Neural crest cell (in vitro differentiated cells): ENCODE measurements around the gene ZMYND12. TPM values are rescaled to one million over a fixed set of nuclear protein-coding genes. Genes with fewer than 3 reads are reported as not detected.

Source experiments
- DNase-seq: peaks from one replicate; pipeline ENCODE4 v3.0.0; 2021; ENCODE audit warnings: low read depth, mixed read lengths, low spot score
- H3K27ac Mint-ChIP-seq: one replicate; pipeline ENCODE4 v1.8.0; 2021; ENCODE audit warnings: mild to moderate bottlenecking, mixed read lengths; ENCODE audit not compliant: unreplicated experiment
- H3K27me3 Mint-ChIP-seq: 2 replicates; pipeline ENCODE4 v1.8.0; 2021; ENCODE audit warnings: low read depth, mild to moderate bottlenecking, mixed read lengths
- H3K36me3 Mint-ChIP-seq: 2 replicates; pipeline ENCODE4 v1.8.0; 2021; ENCODE audit warnings: low read depth, mild to moderate bottlenecking, mixed read lengths
- H3K4me1 Mint-ChIP-seq: 2 replicates; pipeline ENCODE4 v1.8.0; 2021; ENCODE audit warnings: mixed read lengths
- H3K4me3 Mint-ChIP-seq: one replicate; pipeline ENCODE4 v1.8.0; 2021; ENCODE audit warnings: mild to moderate bottlenecking, mixed read lengths
- H3K9me3 Mint-ChIP-seq: 2 replicates; pipeline ENCODE4 v1.8.0; 2021; ENCODE audit warnings: mixed read lengths
- total RNA-seq: library from RNA; stranded (reverse); gene quantifications from 2 replicates; pipeline ENCODE4 v1.2.1, GENCODE V29; 2021
- TF ChIP-seq, protein P1 (sequence below): fragments of 200-600 bp; sonication (generic); conservative IDR thresholded peaks from 2 replicates; pipeline ENCODE4 v1.5.0; 2021; ENCODE audit warnings: antibody characterized with exemption, mild to moderate bottlenecking

Gene ZMYND12
- total RNA-seq, 1 donor from 2014 or later: 0.61 TPM

DNA sequence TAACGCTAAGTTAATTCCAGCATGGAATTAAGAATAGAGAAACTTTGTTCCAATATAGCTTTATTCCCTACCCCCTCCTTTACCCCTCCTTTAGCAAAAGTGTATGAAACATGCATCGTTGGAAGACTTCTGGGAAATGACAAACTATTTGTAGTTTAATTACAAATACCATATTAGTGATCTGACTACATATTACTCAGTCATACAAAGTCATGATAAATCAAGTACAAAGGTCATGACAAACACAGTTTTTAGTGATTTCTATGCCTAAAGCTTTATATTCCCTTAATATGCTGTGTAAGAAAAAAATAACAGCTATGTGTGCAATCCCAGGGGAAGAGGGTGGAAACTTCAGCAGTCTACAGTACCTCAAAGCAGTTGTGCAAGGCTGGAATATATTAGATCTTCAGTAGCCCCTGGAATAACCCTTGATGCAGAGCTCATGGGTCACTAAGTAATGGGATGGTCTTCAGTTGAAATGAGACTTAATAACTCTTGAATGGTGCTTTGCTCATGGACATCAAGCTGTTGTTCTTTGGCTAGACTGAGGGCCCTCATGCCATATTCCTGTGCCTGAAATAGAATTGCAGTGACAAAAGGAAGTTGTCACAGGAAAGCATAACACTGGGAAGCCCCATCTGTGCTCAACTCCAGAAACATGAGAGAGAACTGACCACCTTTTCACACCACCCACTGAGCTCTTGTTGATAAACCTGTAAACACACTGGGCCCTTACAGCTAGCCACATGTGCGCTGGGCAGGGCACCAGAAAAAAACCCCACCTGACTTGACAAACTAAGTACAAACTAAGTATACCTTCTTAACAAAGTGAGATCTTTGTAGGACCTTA lies 25.3 kb downstream of the ZMYND12 start:
- Mint-ChIP-seq H3K27me3 (no peaks in the 10 kb centered on the region), H3K4me1 (no peaks in the 10 kb centered on the region), H3K36me3 (no peaks in the 10 kb centered on the region), H3K9me3 (no peaks in the 10 kb centered on the region), H3K27ac (no peak overlapping the region), H3K4me3 (no peak overlapping the region)
- TF ChIP-seq, protein P1, sequence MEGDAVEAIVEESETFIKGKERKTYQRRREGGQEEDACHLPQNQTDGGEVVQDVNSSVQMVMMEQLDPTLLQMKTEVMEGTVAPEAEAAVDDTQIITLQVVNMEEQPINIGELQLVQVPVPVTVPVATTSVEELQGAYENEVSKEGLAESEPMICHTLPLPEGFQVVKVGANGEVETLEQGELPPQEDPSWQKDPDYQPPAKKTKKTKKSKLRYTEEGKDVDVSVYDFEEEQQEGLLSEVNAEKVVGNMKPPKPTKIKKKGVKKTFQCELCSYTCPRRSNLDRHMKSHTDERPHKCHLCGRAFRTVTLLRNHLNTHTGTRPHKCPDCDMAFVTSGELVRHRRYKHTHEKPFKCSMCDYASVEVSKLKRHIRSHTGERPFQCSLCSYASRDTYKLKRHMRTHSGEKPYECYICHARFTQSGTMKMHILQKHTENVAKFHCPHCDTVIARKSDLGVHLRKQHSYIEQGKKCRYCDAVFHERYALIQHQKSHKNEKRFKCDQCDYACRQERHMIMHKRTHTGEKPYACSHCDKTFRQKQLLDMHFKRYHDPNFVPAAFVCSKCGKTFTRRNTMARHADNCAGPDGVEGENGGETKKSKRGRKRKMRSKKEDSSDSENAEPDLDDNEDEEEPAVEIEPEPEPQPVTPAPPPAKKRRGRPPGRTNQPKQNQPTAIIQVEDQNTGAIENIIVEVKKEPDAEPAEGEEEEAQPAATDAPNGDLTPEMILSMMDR: no peak
- DNase-seq: no peak

GRCh38 chr1:42429603-42430002 lies 26.2 kb downstream of the ZMYND12 start:
- Mint-ChIP-seq H3K36me3 (no peaks in the 10 kb centered on the region), H3K4me1 (no peaks in the 10 kb centered on the region), H3K4me3 (no peak overlapping the region), H3K27me3 (no peaks in the 10 kb centered on the region), H3K27ac (no peak overlapping the region), H3K9me3 (no peaks in the 10 kb centered on the region)
- TF ChIP-seq, protein P1: no peak
- no peak for DNase-seq

DNA sequence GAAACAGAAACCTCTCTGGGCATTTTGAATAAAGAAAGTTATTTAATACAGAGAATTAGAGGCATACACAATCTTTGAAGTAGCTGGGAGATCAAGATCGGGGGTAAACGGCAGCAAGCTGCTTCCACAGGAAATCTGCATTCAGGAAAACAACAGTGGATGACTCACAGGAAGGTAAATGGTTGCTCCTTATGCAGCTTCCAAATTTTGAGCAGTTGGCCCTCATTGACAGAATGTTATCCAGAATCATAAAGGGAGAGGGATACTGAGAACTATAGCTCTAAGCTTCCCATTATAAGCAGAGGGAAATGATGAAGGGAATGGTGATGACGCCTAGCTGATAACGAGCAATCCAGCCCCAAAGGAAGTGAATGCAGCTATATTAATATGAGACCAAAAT lies 28.6 kb downstream of the ZMYND12 start:
- Mint-ChIP-seq H3K27me3 (no peaks in the 10 kb centered on the region), H3K9me3 (no peaks in the 10 kb centered on the region), H3K27ac (no peak overlapping the region), H3K4me1 (peaks cover 6% of the 10 kb centered on the region), H3K4me3 (no peak overlapping the region), H3K36me3 (no peaks in the 10 kb centered on the region)
- DNase-seq: no peak
- TF ChIP-seq, protein P1: no peak

GRCh38 chr1:42424201-42424600 lies 31.6 kb downstream of the ZMYND12 start:
- H3K36me3 Mint-ChIP-seq: no peaks in the 10 kb centered on the region
- H3K27ac Mint-ChIP-seq: no peak overlapping the region
- no peaks in the 10 kb centered on the region for H3K27me3 Mint-ChIP-seq
- no peaks in the 10 kb centered on the region for H3K9me3 Mint-ChIP-seq
- H3K4me1 Mint-ChIP-seq: peaks cover 6% of the 10 kb centered on the region
- no peak for DNase-seq
- TF ChIP-seq, protein P1: no peak
- H3K4me3 Mint-ChIP-seq: no peak overlapping the region

- Mint-ChIP-seq H3K36me3 (no peaks in the 10 kb centered on the region), H3K4me1 (peaks cover 6% of the 10 kb centered on the region), H3K4me3 (no peak overlapping the region), H3K9me3 (no peaks in the 10 kb centered on the region), H3K27me3 (no peaks in the 10 kb centered on the region), H3K27ac (no peak overlapping the region)
- TF ChIP-seq, protein P1: no peak
- no peak for DNase-seq
Measured at GRCh38 chr1:42423681-42424080, 32.1 kb downstream of the ZMYND12 start.
